T1000 (cell line): Measurements from ENCODE around the gene UXT.
"Not testable (repeated sequence)": the region's sequence is repeated elsewhere in the genome, so short reads cannot be mapped to it uniquely, and the experiment has no call there.

Source experiments
- DNase-seq: peaks from one replicate; lab custom pipeline; 2025; ENCODE audit warnings: mixed read lengths; lab: John Stamatoyannopoulos, UW

Gene UXT

GRCh38 chrX:47658684-47659420 lies at the start of gene UXT:
TSS of gene UXT (minus strand) at chrX:47659180. CDS start at chrX:47658927, 253 bp downstream.
- DNase-seq: peak; percentile 84

DNA sequence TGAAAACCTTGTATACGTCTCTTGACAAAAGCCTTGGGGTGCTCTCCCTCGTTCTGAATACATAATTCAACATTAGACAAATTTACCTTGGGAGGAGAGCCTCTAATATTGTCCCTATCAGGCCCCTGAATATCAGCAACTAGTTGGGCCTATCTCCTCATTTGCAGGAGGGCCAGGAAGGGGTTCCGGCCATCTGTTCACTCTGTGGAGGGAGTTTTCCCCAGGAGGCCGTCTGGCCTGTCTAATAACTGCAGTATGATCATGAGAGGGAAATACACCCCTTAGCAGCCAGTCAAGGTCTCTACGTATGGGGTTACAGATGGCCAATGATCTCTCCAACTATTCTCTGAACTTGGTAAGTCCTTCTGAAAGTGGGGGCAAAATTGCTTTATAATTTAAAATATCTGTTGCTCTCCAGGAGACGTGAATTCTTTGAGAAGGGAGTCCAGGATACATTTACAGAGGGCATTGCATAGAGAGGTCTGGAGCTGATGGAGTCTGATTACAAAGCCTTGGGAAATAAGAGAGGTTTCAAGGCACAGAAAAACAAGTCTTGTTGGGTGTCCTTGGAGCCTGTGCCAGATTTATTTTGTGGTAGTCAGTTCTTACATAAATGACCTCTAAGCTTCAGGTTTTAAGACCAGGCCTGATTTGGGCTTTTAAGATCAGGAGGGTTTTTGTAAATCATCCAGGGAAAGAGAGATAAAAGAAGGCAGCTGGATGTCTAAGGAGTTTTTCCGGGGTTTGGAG lies 48.2 kb upstream of the UXT start:
- DNase-seq: no peak

GRCh38 chrX:47706575-47706974 lies 47.6 kb upstream of the UXT start:
- DNase-seq: no peak

DNA sequence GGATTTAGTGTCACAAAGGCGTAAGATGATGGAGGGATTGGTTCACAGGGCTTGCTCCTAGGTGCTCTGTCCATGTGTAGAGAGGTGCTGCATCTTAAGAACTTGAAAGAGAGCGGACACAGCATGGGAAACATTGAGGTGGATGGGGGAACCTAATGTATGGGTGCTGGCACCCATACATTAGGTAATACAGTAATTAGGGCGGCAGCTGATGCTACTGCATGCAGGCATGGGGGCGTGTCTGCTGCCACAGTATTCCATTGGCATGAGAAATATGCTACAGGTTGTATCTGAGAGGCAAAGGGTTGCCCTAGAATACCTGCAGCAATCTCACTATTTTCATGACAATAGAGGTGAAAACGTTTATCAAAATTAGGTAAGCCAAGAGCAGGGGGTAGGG lies 45.8 kb upstream of the UXT start:
- no peak for DNase-seq

- no peak for DNase-seq
Measured at GRCh38 chrX:47697181-47697580, 38.2 kb upstream of the UXT start.

GRCh38 chrX:47690175-47690574 lies 31.2 kb upstream of the UXT start:
- no peak for DNase-seq

DNA sequence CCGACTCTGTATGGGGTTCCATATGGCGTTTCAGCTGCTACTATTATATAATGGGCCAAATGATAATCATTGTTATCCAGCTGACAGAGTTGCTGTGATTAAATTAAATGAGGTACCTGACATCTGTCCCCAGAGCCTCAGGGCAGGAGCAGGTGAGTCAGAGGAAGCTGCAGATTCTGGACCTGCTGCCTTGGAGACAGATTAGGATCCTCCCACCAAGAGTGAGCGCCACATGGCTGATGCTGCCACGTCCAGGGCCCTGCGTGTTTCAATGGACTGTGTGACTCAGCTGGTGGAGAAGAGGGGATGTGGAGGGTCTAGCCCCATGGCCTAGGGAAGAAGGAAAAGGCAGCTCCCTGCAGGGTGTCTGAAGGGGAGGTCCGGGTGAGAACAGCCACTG lies 28.3 kb upstream of the UXT start:
- no peak for DNase-seq

GRCh38 chrX:47683829-47684205 lies 24.8 kb upstream of the UXT start:
- DNase-seq: no peak

GRCh38 chrX:47683184-47683828 lies 24.3 kb upstream of the UXT start:
- no peak for DNase-seq

DNA sequence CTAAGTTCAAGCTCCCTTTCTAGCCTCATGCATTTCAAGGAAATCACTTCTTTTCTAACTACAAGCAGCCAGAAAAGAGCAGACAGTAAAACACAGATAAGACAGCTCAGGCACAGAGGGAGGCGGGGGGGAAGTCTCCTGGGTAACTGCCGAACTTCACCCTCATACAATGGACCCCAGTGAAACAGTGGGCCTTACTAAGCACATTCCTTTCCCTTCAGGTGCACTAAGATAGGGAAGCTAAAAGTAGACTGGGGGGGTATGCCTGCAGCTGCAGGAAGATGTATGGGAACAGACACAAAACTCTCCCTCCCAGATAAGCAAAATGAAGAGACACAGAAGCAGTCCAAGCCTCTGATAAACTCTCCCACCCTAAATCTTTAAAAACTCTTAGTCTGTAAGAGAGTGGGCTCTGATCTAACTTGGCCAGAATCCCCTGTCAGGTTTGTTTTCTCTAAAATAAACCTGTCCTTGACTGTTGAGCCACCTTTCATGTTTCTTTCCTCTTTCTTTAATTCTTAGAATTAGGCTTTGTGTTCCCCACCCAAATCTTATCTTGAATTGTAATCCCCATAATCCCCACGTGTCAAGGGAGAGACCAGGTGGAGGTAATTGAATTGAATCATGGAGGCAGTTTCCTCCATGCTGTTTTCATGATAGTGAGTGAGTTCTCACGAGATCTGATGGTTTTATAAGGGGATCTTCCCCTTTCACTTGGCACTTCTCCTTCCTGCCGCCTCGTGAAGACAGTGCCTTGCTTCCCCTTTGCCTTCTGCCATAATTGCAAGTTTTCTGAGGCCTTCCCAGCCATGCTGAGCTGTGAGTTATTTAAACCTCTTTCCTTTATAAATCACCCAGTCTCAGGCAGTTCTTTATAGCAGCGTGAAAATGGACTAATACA lies 17.2 kb upstream of the UXT start:
- not testable (repeated sequence) for DNase-seq

DNA sequence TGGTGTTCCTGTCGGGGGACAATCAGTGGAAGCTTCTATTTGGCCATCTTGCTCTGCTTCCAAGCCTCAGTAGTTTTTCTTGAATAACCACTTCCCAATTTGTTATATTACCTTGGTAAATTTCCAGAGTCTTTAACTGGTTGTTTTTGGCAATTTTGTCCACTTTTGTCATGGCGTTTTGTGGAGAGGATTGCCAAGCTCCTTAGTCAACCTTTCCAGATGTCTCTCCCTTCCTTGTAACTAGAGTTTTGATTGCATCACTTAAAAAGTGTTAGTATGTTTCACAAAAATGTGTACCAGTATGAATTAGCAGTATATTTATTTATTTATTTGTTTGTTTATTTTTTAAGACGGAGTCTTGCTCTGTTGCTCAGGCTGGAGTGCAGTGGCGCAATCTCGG lies 15.8 kb upstream of the UXT start:
- no peak for DNase-seq

- DNase-seq: not testable (repeated sequence)
Measured at GRCh38 chrX:47665797-47666196, 6.8 kb upstream of the UXT start.

- no peak for DNase-seq
Measured at GRCh38 chrX:47664737-47665136, 5.8 kb upstream of the UXT start.

DNA sequence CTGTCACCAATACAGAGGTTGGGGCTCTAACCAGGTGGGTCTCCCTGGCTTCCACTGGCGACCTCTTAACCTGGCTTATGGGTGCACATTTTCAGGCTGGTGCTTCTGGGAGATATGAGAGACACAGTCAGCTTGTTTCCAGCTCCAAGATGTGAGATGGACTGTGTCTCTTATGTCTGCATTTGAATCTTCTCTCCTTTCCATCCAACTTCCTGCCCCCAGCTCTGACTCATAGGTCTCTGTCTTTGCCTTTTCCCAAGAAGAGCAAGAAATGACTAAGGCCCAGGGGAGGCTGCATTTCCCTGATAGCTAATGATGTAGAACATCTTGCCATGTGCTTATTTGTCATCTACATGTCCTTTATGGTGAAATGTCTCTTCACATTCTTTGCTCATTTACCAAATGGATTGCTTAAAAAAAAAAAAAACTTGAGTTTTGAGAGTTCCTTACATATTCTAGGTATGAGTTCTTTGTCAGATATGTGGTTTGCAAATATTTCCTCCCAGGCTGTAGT lies 3.2 kb upstream of the UXT start:
- DNase-seq: peak; percentile 11

- DNase-seq: no peak
Measured at GRCh38 chrX:47661539-47661938, 2.6 kb upstream of the UXT start.

- no peak for DNase-seq
Measured at GRCh38 chrX:47659421-47659726, 394 bp upstream of the UXT start.

DNA sequence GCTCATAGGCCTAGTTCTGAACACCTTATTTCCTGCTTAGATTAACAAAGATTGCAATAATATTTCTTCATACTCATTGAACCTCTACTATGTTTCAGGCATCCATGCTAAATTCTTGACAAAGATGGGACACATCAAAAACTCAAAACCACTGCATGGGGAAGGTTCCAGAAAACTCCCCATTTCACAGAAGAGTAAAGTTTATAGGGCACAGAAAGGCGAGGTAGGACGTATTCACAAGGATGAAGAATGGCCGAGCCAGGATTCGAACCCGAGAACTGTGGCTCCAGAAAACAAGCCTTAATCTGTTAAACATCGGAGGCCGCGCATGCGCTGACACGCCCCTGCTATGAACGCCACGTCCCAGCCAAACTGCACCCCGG lies 688 bp downstream of the UXT start:
- DNase-seq: no peak

GRCh38 chrX:47651043-47651905 lies 7.7 kb downstream of the UXT start:
- DNase-seq: no peak

GRCh38 chrX:47650164-47651042 lies 8.6 kb downstream of the UXT start, which contains the start of gene ELK1:
TSS of gene ELK1 (minus strand) at chrX:47650563. CDS start at chrX:47641441, 9,122 bp downstream.
- peak; percentile 88 for DNase-seq

DNA sequence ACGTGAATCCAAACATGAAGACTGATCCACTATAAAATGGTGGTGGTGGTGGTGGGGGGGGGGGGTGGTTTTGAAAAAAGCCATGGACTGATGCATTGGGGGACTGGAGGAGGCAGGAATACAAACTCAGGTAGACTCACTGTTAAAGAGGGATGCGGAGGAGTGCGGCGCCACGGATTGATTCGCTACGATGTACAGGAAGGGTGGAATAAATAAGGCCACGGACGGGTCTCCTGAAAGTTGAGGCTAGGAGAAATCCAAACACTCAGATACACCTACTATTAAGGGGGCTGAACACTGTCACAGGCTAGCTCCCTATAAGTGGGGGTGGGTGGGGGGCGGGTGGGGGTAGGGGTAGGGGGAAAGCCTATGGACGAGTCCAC lies 9.2 kb downstream of the UXT start:
- DNase-seq: no peak
